HEK293 (cell line): Measurements from ENCODE around the gene PRDM15.

Experiments
- CTCF ChIA-PET: fragments of 350-600 bp; formaldehyde crosslinking; extraction: SDS; loops from one replicate; lab custom pipeline; 2021; ENCODE audit warnings: antibody characterized with exemption; lab: Yijun Ruan, JAX
- POLR2A ChIA-PET: fragments of 300-600 bp; formaldehyde crosslinking; extraction: SDS; loops from one replicate; lab custom pipeline; 2020; ENCODE audit warnings: antibody characterized with exemption, inconsistent platforms; lab: Yijun Ruan, JAX
- H3K27ac ChIP-seq: fragments of 200-500 bp; sonication (Bioruptor generic); 2 replicates; pipeline ENCODE4 v1.5.1; 2014; ENCODE audit warnings: low read depth, low read length, control low read depth, inconsistent platforms; ENCODE audit errors: extremely low read depth
- H3K36me3 ChIP-seq, 2 experiments: fragments of 200-500 bp in 1 of 2; sonication (Bioruptor generic) in 1 of 2; 1 replicate in 1 of 2; 2 replicates in 1 of 2; pipeline ENCODE4 v1.5.1; 2014 to 2017; ENCODE audit warnings: inconsistent platforms in 2 of 2, low read length in 2 of 2; ENCODE audit not compliant: control insufficient read depth in 2 of 2, insufficient read depth in 1 of 2
- H3K4me1 ChIP-seq: fragments of 200-500 bp; sonication (Bioruptor generic); 2 replicates; pipeline ENCODE4 v1.5.1; 2014; ENCODE audit warnings: mild to moderate bottlenecking, low read length, inconsistent platforms; ENCODE audit not compliant: control insufficient read depth, insufficient read depth
- H3K4me3 ChIP-seq: 2 replicates; pipeline ENCODE4 v1.5.1; 2011; ENCODE audit warnings: low read depth, mild to moderate bottlenecking, control low read depth, low read length, moderate library complexity
- H3K9me3 ChIP-seq: fragments of 200-500 bp; sonication (Bioruptor generic); 2 replicates; pipeline ENCODE4 v1.5.1; 2014; ENCODE audit warnings: low read depth, low read length, inconsistent platforms; ENCODE audit not compliant: control insufficient read depth, insufficient read depth
- EGR2 ChIP-seq: fragments of 450-650 bp; formaldehyde crosslinking; IDR thresholded peaks from 2 replicates; pipeline ENCODE4 v1.5.1; 2016; ENCODE audit warnings: low read depth, missing biosample characterization, missing genetic modification characterization
- KLF16 ChIP-seq: fragments of 450-650 bp; formaldehyde crosslinking; IDR thresholded peaks from 2 replicates; pipeline ENCODE4 v1.5.1; 2017; ENCODE audit warnings: missing biosample characterization, missing genetic modification characterization
- OVOL3 ChIP-seq: fragments of 450-650 bp; formaldehyde crosslinking; IDR thresholded peaks from 2 replicates; pipeline ENCODE4 v1.5.1; 2016; ENCODE audit warnings: missing biosample characterization, missing genetic modification characterization
- PRDM2 ChIP-seq: fragments of 450-650 bp; formaldehyde crosslinking; IDR thresholded peaks from 2 replicates; pipeline ENCODE4 v1.5.1; 2016; ENCODE audit warnings: missing biosample characterization, missing genetic modification characterization, borderline replicate concordance
- SP2 ChIP-seq: fragments of 450-650 bp; formaldehyde crosslinking; IDR thresholded peaks from 2 replicates; pipeline ENCODE4 v1.5.1; 2016; ENCODE audit warnings: missing biosample characterization, missing genetic modification characterization
- ZFHX2 ChIP-seq: fragments of 450-650 bp; formaldehyde crosslinking; conservative IDR thresholded peaks from 2 replicates; pipeline ENCODE4 v1.5.1; 2016; ENCODE audit warnings: missing biosample characterization, missing genetic modification characterization
- ZFP69B ChIP-seq: fragments of 450-650 bp; formaldehyde crosslinking; IDR thresholded peaks from 2 replicates; pipeline ENCODE4 v1.5.1; 2016; ENCODE audit warnings: missing biosample characterization, missing genetic modification characterization
- ZIC2 ChIP-seq: fragments of 450-650 bp; formaldehyde crosslinking; IDR thresholded peaks from 2 replicates; pipeline ENCODE4 v1.5.1; 2016; ENCODE audit warnings: missing biosample characterization, missing genetic modification characterization
- ZNF112 ChIP-seq: fragments of 450-650 bp; formaldehyde crosslinking; IDR thresholded peaks from 2 replicates; pipeline ENCODE4 v1.5.0; 2017; ENCODE audit warnings: missing biosample characterization, missing genetic modification characterization
- ZNF148 ChIP-seq: fragments of 450-650 bp; formaldehyde crosslinking; IDR thresholded peaks from 2 replicates; pipeline ENCODE4 v1.5.0; 2017; ENCODE audit warnings: missing biosample characterization, missing genetic modification characterization, borderline replicate concordance
- ZNF169 ChIP-seq: fragments of 450-650 bp; formaldehyde crosslinking; IDR thresholded peaks from 2 replicates; pipeline ENCODE4 v1.5.1; 2016; ENCODE audit warnings: missing biosample characterization, missing genetic modification characterization
- ZNF292 ChIP-seq: fragments of 450-650 bp; formaldehyde crosslinking; IDR thresholded peaks from 2 replicates; pipeline ENCODE4 v1.5.1; 2016; ENCODE audit warnings: low read depth, missing biosample characterization, missing genetic modification characterization, borderline replicate concordance
- ZNF529 ChIP-seq: fragments of 450-650 bp; formaldehyde crosslinking; IDR thresholded peaks from 2 replicates; pipeline ENCODE4 v1.5.1; 2017; ENCODE audit warnings: missing genetic modification characterization, missing biosample characterization; ENCODE audit not compliant: insufficient replicate concordance
- ZNF549 ChIP-seq: fragments of 450-650 bp; IDR thresholded peaks from 2 replicates; pipeline ENCODE4 v1.5.1; 2018; ENCODE audit warnings: missing biosample characterization, missing genetic modification characterization, mild to moderate bottlenecking, inconsistent platforms, moderate library complexity
- ZNF76 ChIP-seq: fragments of 450-650 bp; formaldehyde crosslinking; IDR thresholded peaks from 2 replicates; pipeline ENCODE4; 2016; ENCODE audit warnings: low read depth, missing biosample characterization, missing genetic modification characterization, borderline replicate concordance
- ZNF785 ChIP-seq: fragments of 450-650 bp; formaldehyde crosslinking; IDR thresholded peaks from 2 replicates; pipeline ENCODE4 v1.5.1; 2016; ENCODE audit warnings: missing biosample characterization, missing genetic modification characterization
- TF ChIP-seq, protein P1 (sequence below): fragments of 450-650 bp; formaldehyde crosslinking; IDR thresholded peaks from 2 replicates; pipeline ENCODE4 v1.5.1; 2017; ENCODE audit warnings: missing biosample characterization, missing genetic modification characterization

The PRDM15 gene

DNA sequence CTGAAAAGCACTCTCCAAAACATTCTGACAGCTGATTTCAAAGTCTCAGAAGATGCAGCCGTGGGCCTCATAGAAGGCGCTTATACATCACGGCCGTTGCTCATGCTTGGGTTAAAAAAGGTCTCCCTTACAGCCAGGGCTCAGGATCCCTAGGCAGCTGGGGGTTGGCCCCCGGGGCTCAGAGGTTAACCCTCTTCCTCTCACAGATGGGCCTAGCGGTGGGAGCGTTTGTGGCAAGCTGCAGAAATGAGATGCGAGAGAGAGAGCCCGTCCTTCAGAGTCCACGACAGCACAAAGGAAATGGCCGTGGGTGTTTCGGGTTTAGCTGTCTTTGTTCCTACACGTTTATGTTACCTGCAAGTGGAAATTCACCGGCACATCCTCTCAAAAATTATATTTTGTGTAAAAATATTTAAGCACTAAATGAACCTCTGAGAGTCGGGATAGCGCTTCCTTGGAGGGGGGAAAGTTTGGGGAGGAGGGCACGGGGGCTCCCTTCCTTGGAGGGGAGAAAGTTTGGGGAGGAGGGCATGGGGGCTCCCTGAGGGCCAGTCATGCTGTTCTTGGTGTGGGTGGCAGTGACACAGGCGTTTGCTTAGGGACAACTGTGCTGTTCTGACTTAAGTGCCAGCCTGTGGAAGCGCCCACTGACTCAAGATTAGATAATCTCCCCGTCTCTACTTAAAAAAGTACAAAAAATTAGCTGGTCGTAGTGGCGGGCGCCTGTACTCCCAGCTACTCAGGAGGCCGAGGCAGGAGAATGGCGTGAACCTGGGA lies 20.5 kb upstream of the PRDM15 start:
- Histone ChIP-seq H3K9me3 (no peaks in the 10 kb centered on the region), H3K27ac (no peak overlapping the region), H3K36me3 (peaks cover 0 to 5% of the 10 kb centered on the region in 2 experiments; a peak in 1 of 3 replicates), H3K4me3 (no peak overlapping the region), H3K4me1 (peaks cover 4% of the 10 kb centered on the region)
- no peak for TF ChIP-seq ZNF76 (tag by site-specific recombination)
- no peak for TF ChIP-seq ZFP69B (tag by site-specific recombination)
- no peak for TF ChIP-seq ZIC2
- TF ChIP-seq KLF16 (tag by site-specific recombination), result no peak
- TF ChIP-seq ZNF169 (tag by site-specific recombination), result no peak
- no peak for TF ChIP-seq ZNF112 (tag by site-specific recombination)
- TF ChIP-seq PRDM2, result no peak
- no peak for TF ChIP-seq ZNF148 (tag by site-specific recombination)
- no peak for TF ChIP-seq OVOL3
- no peak for TF ChIP-seq ZNF292 (tag by site-specific recombination)
- no peak for TF ChIP-seq ZNF529 (tag by site-specific recombination)
- TF ChIP-seq, protein P1, sequence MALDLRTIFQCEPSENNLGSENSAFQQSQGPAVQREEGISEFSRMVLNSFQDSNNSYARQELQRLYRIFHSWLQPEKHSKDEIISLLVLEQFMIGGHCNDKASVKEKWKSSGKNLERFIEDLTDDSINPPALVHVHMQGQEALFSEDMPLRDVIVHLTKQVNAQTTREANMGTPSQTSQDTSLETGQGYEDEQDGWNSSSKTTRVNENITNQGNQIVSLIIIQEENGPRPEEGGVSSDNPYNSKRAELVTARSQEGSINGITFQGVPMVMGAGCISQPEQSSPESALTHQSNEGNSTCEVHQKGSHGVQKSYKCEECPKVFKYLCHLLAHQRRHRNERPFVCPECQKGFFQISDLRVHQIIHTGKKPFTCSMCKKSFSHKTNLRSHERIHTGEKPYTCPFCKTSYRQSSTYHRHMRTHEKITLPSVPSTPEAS (tag by site-specific recombination), result no peak
- TF ChIP-seq ZNF785 (tag by site-specific recombination), result no peak
- TF ChIP-seq SP2 (tag by site-specific recombination), result no peak
- peak; percentile 43 for TF ChIP-seq EGR2 (tag by site-specific recombination)
- no peak for TF ChIP-seq ZNF549
- TF ChIP-seq ZFHX2 (tag by site-specific recombination), result peak; percentile 38; the same call in 1 of the 2 replicates
- POLR2A ChIA-PET, result no interaction called here
- CTCF ChIA-PET, result interaction anchor here (0.7 kb wide), 1 partner anchor 72 kb away, joined by 3 read pairs; no protein-coding TSS in a partner anchor
